Panc1 (cell line): Measurements from ENCODE around the gene INTS2. TPM values are rescaled to one million over a fixed set of nuclear protein-coding genes. Genes with fewer than 3 reads are reported as not detected.

Experiments used
- ATAC-seq: fragments of 200-7000 bp; cut with Tn5 transposase; 2 replicates; pipeline ENCODE4 v1.9.1; 2020; ENCODE audit warnings: mild to moderate bottlenecking, moderate library complexity
- BruUV-seq: library from RNA; stranded (reverse); fragments of 400-500 nt; replicated peaks from 2 replicates; lab custom pipeline; 2021; lab: Mats Ljungman, UMichigan
- CTCF ChIA-PET: fragments of 300-600 bp; sonication (Branson Sonifier 250); formaldehyde crosslinking; loops from one replicate; lab custom pipeline; 2022; ENCODE audit warnings: antibody characterized with exemption; lab: Charles Lee
- POLR2A ChIA-PET: fragments of 300-600 bp; sonication (Branson Sonifier 250); formaldehyde crosslinking; loops from one replicate; lab custom pipeline; 2022; ENCODE audit warnings: antibody characterized with exemption; lab: Charles Lee
- DNase-seq: peaks from one replicate; pipeline ENCODE4 v3.0.0-alpha.2; 2010; ENCODE audit warnings: low read depth, low spot score
- H3K27ac ChIP-seq: 2 replicates; pipeline ENCODE4 v1.5.1; 2011; ENCODE audit warnings: mild to moderate bottlenecking, low read length, inconsistent platforms
- H3K27me3 ChIP-seq: fragments of 200-500 bp; sonication (Bioruptor generic); 2 replicates; pipeline ENCODE4 v1.6.0; 2014; ENCODE audit warnings: low read length, inconsistent platforms; ENCODE audit not compliant: control insufficient read depth, insufficient read depth
- H3K36me3 ChIP-seq: fragments of 200-500 bp; sonication (Bioruptor generic); 2 replicates; pipeline ENCODE4 v1.5.1; 2014; ENCODE audit warnings: inconsistent platforms, mild to moderate bottlenecking, low read length, moderate library complexity; ENCODE audit not compliant: control insufficient read depth, insufficient read depth
- H3K4me1 ChIP-seq: 2 replicates; pipeline ENCODE4 v1.5.1; 2011; ENCODE audit warnings: inconsistent platforms, mild to moderate bottlenecking, low read length, moderate library complexity; ENCODE audit not compliant: control insufficient read depth, insufficient read depth
- H3K4me3 ChIP-seq, 2 experiments: 2 replicates each; pipeline ENCODE4 v1.5.1; 2011 to 2012; ENCODE audit warnings: low read depth in 2 of 2, low read length in 2 of 2, mild to moderate bottlenecking in 2 of 2, inconsistent platforms in 1 of 2, moderate library complexity in 1 of 2
- H3K9me3 ChIP-seq: fragments of 200-500 bp; sonication (Bioruptor generic); 2 replicates; pipeline ENCODE4 v1.5.1; 2014; ENCODE audit warnings: low read depth, mild to moderate bottlenecking, inconsistent platforms, low read length, moderate library complexity; ENCODE audit not compliant: control insufficient read depth, insufficient read depth
- CTCF ChIP-seq: fragments of 450-650 bp; IDR thresholded peaks from 2 replicates; pipeline ENCODE4 v1.5.1; 2017; ENCODE audit warnings: mild to moderate bottlenecking
- POLR2AphosphoS5 ChIP-seq: IDR thresholded peaks from 2 replicates; pipeline ENCODE4 v1.6.1; 2012; ENCODE audit warnings: mild to moderate bottlenecking, low read depth, low read length, moderate library complexity
- REST ChIP-seq, 2 experiments: IDR thresholded peaks; 2 replicates each; pipeline ENCODE4 v1.6.1; 2011 to 2012; ENCODE audit warnings: low read depth in 2 of 2, control low read depth in 1 of 2, low read length in 1 of 2, mild to moderate bottlenecking in 1 of 2, moderate library complexity in 1 of 2; ENCODE audit not compliant: insufficient read depth in 1 of 2
- SIN3A ChIP-seq: IDR thresholded peaks from 2 replicates; pipeline ENCODE4 v1.6.1; 2012; ENCODE audit warnings: low read depth, mild to moderate bottlenecking, low read length, moderate library complexity, borderline replicate concordance; ENCODE audit not compliant: insufficient read depth
- TCF7L2 ChIP-seq: IDR thresholded peaks from 2 replicates; pipeline ENCODE4 v1.6.1; 2011; ENCODE audit warnings: mild to moderate bottlenecking, low read depth, low read length, inconsistent platforms
- in situ Hi-C: cut with HindIII; loops from 2 replicates; pipeline ENCODE4 v1.10.0; 2016; ENCODE audit warnings: low sequenced_read_pairs, low pct_unique_long_range_greater_than_20kb
- intact Hi-C: fragments of 100-400 bp; cut with micrococcal nuclease; formaldehyde crosslinking; loops from one replicate; pipeline ENCODE4 v1.10.0; 2022; ENCODE audit not compliant: unreplicated experiment
- total RNA-seq: library from RNA; stranded (reverse); gene quantifications from one replicate; pipeline ENCODE4 v1.2.1, GENCODE V29; 2021; ENCODE audit not compliant: unreplicated experiment

The INTS2 gene
- total RNA-seq, 1 experiment from 2014 or later, result 32.5 TPM

DNA sequence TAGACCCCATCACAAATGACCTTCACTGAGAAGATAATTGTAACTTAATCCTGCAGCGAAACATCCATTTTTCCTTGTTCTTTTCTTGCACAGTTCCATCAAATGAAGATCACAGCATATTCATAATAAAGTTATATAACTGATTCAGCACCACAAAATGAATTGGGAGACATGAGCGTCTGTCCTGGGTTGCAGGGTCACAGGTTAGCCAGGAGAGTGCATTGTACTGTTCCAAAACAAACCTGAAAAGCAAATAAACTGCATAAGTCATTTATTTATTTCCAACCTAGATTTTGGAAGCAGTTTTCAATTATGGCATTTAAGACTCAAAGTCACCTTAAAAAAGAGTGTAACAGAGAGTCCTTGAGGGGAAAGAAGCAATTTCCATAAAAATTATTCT, 18.6 kb upstream of the INTS2 start:
- no peak overlapping the region for H3K27ac ChIP-seq
- ATAC-seq, result no peak
- H3K4me1 ChIP-seq, result no peaks in the 10 kb centered on the region
- CTCF ChIA-PET, result no interaction called here
- DNase-seq, result no peak
- TF ChIP-seq CTCF (no peak; the same call in 1 of the 2 replicates), TCF7L2 (no peak), REST (IDR thresholded peaks at IDR 0.05; ENCODE audit: insufficient read depth in 1 of 2, low read depth in 2 of 2, low read length in 1 of 2) (no peak), POLR2AphosphoS5 (no peak), SIN3A (no peak)
- no TSS peak for BruUV-seq
- H3K27me3 ChIP-seq, result no peaks in the 10 kb centered on the region
- POLR2A ChIA-PET, result no interaction called here
- H3K4me3 ChIP-seq, result no peak overlapping the region
- intact Hi-C loops (no loop called here), in situ Hi-C loops (no loop called here)
- H3K9me3 ChIP-seq, result no peaks in the 10 kb centered on the region
- H3K36me3 ChIP-seq, result peaks cover 62% of the 10 kb centered on the region

DNA sequence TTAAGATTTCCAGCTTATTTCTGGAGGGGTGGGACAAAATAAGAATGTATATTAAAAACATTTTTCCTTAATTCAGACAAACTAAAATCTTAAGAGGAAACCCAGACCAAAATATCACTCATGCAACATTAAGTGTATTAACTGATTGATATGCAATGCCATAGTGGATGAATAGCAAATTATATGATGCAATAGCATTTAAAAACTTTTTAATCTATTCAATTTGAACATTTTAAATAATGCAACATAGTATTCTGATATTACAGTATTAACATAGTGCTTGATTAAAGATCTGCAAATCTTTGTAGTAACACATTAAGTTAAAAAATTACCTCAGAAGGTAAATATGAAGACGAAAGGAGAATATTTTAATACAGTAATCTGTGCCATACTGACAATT, 15.3 kb upstream of the INTS2 start:
- BruUV-seq, result no TSS peak
- H3K27ac ChIP-seq, result no peak overlapping the region
- ChIA-PET POLR2A (no interaction called here), CTCF (interaction anchor here (0.5 to 0.7 kb wide), 2 partner anchors 111 to 1439 kb away, joined by 3 to 5 read pairs; no protein-coding TSS in a partner anchor)
- in situ Hi-C loops, result no loop called here
- no peaks in the 10 kb centered on the region for H3K4me1 ChIP-seq
- intact Hi-C loops, result no loop called here
- H3K9me3 ChIP-seq, result no peaks in the 10 kb centered on the region
- TF ChIP-seq POLR2AphosphoS5, result no peak
- TF ChIP-seq TCF7L2, result no peak
- TF ChIP-seq REST (IDR thresholded peaks at IDR 0.05; ENCODE audit: insufficient read depth in 1 of 2, low read depth in 2 of 2, low read length in 1 of 2), result no peak
- no peak for TF ChIP-seq CTCF
- H3K36me3 ChIP-seq, result peaks cover 44% of the 10 kb centered on the region
- ATAC-seq (no peak), DNase-seq (no peak)
- no peaks in the 10 kb centered on the region for H3K27me3 ChIP-seq
- H3K4me3 ChIP-seq, result no peak overlapping the region
